Measurements from ENCODE around the gene EMILIN2. TPM values are rescaled to one million over a fixed set of nuclear protein-coding genes. Genes with fewer than 3 reads are reported as not detected.

Gene EMILIN2
- total and polyA plus RNA-seq, 4 donors, result 0.58 to 4.6 (median 1.8) TPM

- TF ChIP-seq REST (IDR thresholded peaks at IDR 0.05) (no peak), MAX (IDR thresholded peaks at IDR 0.05) (no peak), NR2F2 (IDR thresholded peaks at IDR 0.05) (no peak), HNF4A (conservative IDR thresholded peaks at IDR 0.05) (no peak), TAF1 (conservative IDR thresholded peaks at IDR 0.05) (no peak), HNF4G (IDR thresholded peaks at IDR 0.05) (no peak), JUND (IDR thresholded peaks at IDR 0.05) (no peak), YY1 (IDR thresholded peaks at IDR 0.05) (no peak), FOXA1 (IDR thresholded peaks at IDR 0.05) (no peak), SP1 (IDR thresholded peaks at IDR 0.05) (no peak)
These were observed 117.7 kb downstream of the EMILIN2 start (continued) for GRCh38 chr18:2964361-2965010.

Other genes with a start within 250 kb of the EMILIN2 start
- gene SMCHD1, start 191.3 kb upstream of the EMILIN2 start, total RNA-seq, result 10 to 100 TPM; 42.9 to 49.0 TPM
- gene SMCHD1, start 191.3 kb upstream of the EMILIN2 start, polyA plus RNA-seq, result 1 to 10 TPM; 4.4 to 7.8 TPM
- gene LPIN2, start 166.1 kb downstream of the EMILIN2 start, total RNA-seq, result 100 to 1,000 TPM; 142 to 284 TPM
- 10 to 100 TPM; 58.6 to 63.3 TPM for gene LPIN2, start 166.1 kb downstream of the EMILIN2 start, polyA plus RNA-seq